SK-MEL-5 (cell line): ENCODE data around the gene TDRD9. TPM values are rescaled to one million over a fixed set of nuclear protein-coding genes. Genes with fewer than 3 reads are reported as not detected.

Experiments
- DNase-seq: peaks from one replicate; pipeline ENCODE4 v3.0.0-alpha.2; 2016; ENCODE audit warnings: low read depth, low spot score
- in situ Hi-C: cut with HindIII; loops from 2 replicates; pipeline ENCODE4 v1.10.0; 2016; ENCODE audit warnings: low sequenced_read_pairs, high pct_unique_total_duplicates, low pct_unique_long_range_greater_than_20kb
- total RNA-seq: library from RNA; depleted of rRNA; stranded (reverse); fragments of >200 nt; shearing (Covaris generic); gene quantifications from 2 replicates; pipeline ENCODE4 v1.2.3, GENCODE V29; 2014

TDRD9 gene
- total RNA-seq, 1 experiment from 2014 or later: not detected

- no peak for DNase-seq
- in situ Hi-C loops: no loop called here
Observed at GRCh38 chr14:104066719-104067295, 138.6 kb downstream of the TDRD9 start.

- in situ Hi-C loops: no loop called here
- DNase-seq: no peak
Observed at GRCh38 chr14:104069541-104069940, 141.3 kb downstream of the TDRD9 start.

- no peak for DNase-seq
- in situ Hi-C loops: no loop called here
Observed at GRCh38 chr14:104072586-104072985, 144.3 kb downstream of the TDRD9 start.

- DNase-seq: no peak
- in situ Hi-C loops: no loop called here
Observed at GRCh38 chr14:104073764-104074163, 145.5 kb downstream of the TDRD9 start.

- peak; percentile 47 for DNase-seq
- in situ Hi-C loops: no loop called here
Observed at GRCh38 chr14:104075530-104076151, 147.4 kb downstream of the TDRD9 start.

GRCh38 chr14:104076743-104077142 is 148.5 kb downstream of the TDRD9 start:
- no peak for DNase-seq
- in situ Hi-C loops: no loop called here

- DNase-seq: peak; percentile 94
- in situ Hi-C loops: no loop called here
Observed at GRCh38 chr14:104078031-104078455, 149.8 kb downstream of the TDRD9 start.

- in situ Hi-C loops: no loop called here
- DNase-seq: no peak
Observed at GRCh38 chr14:104080376-104081260, 152.4 kb downstream of the TDRD9 start.

GRCh38 chr14:104081261-104081835 is 153.1 kb downstream of the TDRD9 start:
- in situ Hi-C loops: no loop called here
- no peak for DNase-seq

GRCh38 chr14:104081951-104082464 is 153.8 kb downstream of the TDRD9 start:
- in situ Hi-C loops: no loop called here
- DNase-seq: no peak

GRCh38 chr14:104082807-104083206 is 154.6 kb downstream of the TDRD9 start:
- no peak for DNase-seq
- in situ Hi-C loops: no loop called here

- DNase-seq: no peak
Observed at GRCh38 chr14:104084251-104085002, 156.2 kb downstream of the TDRD9 start.

GRCh38 chr14:104085032-104085888 is 157.0 kb downstream of the TDRD9 start, which contains the start of gene ASPG:
Gene ASPG (plus strand): TSS chr14:104085700. CDS start chr14:104085771, 71 bp downstream.
- in situ Hi-C loops: no loop called here
- peak; percentile 13 for DNase-seq

More at GRCh38 chr14:104084251-104085002, 156.2 kb downstream of the TDRD9 start:
- in situ Hi-C loops: no loop called here

- in situ Hi-C loops: no loop called here
- no peak for DNase-seq
Observed at GRCh38 chr14:104085889-104086201, 157.6 kb downstream of the TDRD9 start.

- in situ Hi-C loops: no loop called here
Observed at GRCh38 chr14:104086210-104086660, 158.0 kb downstream of the TDRD9 start.

GRCh38 chr14:104086661-104087461 is 158.6 kb downstream of the TDRD9 start:
- in situ Hi-C loops: no loop called here

More at GRCh38 chr14:104086210-104086660, 158.0 kb downstream of the TDRD9 start:
- no peak for DNase-seq

More at GRCh38 chr14:104086661-104087461, 158.6 kb downstream of the TDRD9 start:
- no peak for DNase-seq
